Left ventricle myocardium inferior (tissue), 1 donor: Measurements from ENCODE around the gene KCTD7. TPM values are rescaled to one million over a fixed set of nuclear protein-coding genes. Genes with fewer than 3 reads are reported as not detected.
"Not testable (repeated sequence)": the region's sequence is repeated elsewhere in the genome, so short reads cannot be mapped to it uniquely, and the experiment has no call there.

Experiments
- DNase-seq: peaks from one replicate; pipeline ENCODE4 v3.0.0-alpha.2; 2020
- H3K27ac ChIP-seq: fragments of 200-600 bp; replicated peaks from 2 replicates; pipeline ENCODE4 v1.8.0; 2021
- H3K27me3 ChIP-seq: fragments of 200-600 bp; 2 replicates; pipeline ENCODE4 v1.8.0; 2021; ENCODE audit warnings: low read depth
- H3K36me3 ChIP-seq: fragments of 200-600 bp; 2 replicates; pipeline ENCODE4 v1.8.0; 2021
- H3K4me1 ChIP-seq: fragments of 200-600 bp; 2 replicates; pipeline ENCODE4 v1.8.0; 2021
- H3K4me3 ChIP-seq: fragments of 200-600 bp; 2 replicates; pipeline ENCODE4 v1.8.0; 2021; ENCODE audit warnings: mild to moderate bottlenecking, moderate library complexity
- H3K9me3 ChIP-seq: fragments of 200-600 bp; replicated peaks from 2 replicates; pipeline ENCODE4 v1.8.0; 2021
- CTCF ChIP-seq: fragments of 200-600 bp; IDR thresholded peaks from 2 replicates; pipeline ENCODE4 v1.8.0; 2021; ENCODE audit warnings: antibody characterized with exemption, mild to moderate bottlenecking, borderline replicate concordance
- intact Hi-C: fragments of 100-400 bp; cut with micrococcal nuclease; formaldehyde crosslinking; loops from one replicate; pipeline ENCODE4 v1.11.0; 2022
- total RNA-seq: library from RNA; stranded (reverse); fragmentation: NEBNext Ultra II Directional; extraction: Animal tissue kit (Norgen Biotek cat#: 25700); gene quantifications from one replicate; pipeline ENCODE4 v1.2.1, GENCODE V29; 2021
- donor health status: DM: no; HTN: yes; CAD: no; lungs with severe emphysema.

Gene KCTD7
- total RNA-seq, 1 donor from 2014 or later: 10.8 TPM

GRCh38 chr7:66669088-66669487, 40.4 kb downstream of the KCTD7 start:
- H3K27me3 ChIP-seq: no peaks in the 10 kb centered on the region
- intact Hi-C loops: loop anchor here (5.0 kb wide), 1 partner anchor 117 kb away; no protein-coding TSS in a partner anchor
- H3K4me3 ChIP-seq: no peak overlapping the region
- no peaks in the 10 kb centered on the region for H3K4me1 ChIP-seq
- TF ChIP-seq CTCF: no peak
- peak overlapping the region; percentile 52 for H3K27ac ChIP-seq
- peak; percentile 42 for DNase-seq
- H3K9me3 ChIP-seq: no peaks in the 10 kb centered on the region
- no peaks in the 10 kb centered on the region for H3K36me3 ChIP-seq

- DNase-seq: no peak
- no peaks in the 10 kb centered on the region for H3K27me3 ChIP-seq
- H3K36me3 ChIP-seq: no peaks in the 10 kb centered on the region
- H3K4me3 ChIP-seq: no peak overlapping the region
- H3K9me3 ChIP-seq: no peaks in the 10 kb centered on the region
- intact Hi-C loops: loop anchor here (5.0 kb wide), 1 partner anchor 117 kb away; no protein-coding TSS in a partner anchor
- H3K27ac ChIP-seq: peak overlapping the region; percentile 16
- no peaks in the 10 kb centered on the region for H3K4me1 ChIP-seq
- no peak for TF ChIP-seq CTCF
These were observed 40.8 kb downstream of the KCTD7 start for GRCh38 chr7:66669496-66669895.

GRCh38 chr7:66671034-66671433, 42.4 kb downstream of the KCTD7 start:
- H3K27me3 ChIP-seq: no peaks in the 10 kb centered on the region

GRCh38 chr7:66671486-66671885, 42.8 kb downstream of the KCTD7 start:
- H3K27me3 ChIP-seq, H3K9me3 ChIP-seq, H3K36me3 ChIP-seq, H3K27ac ChIP-seq, H3K4me1 ChIP-seq, H3K4me3 ChIP-seq, intact Hi-C loops, DNase-seq: not testable (repeated sequence)

More at GRCh38 chr7:66671034-66671433, 42.4 kb downstream of the KCTD7 start:
- intact Hi-C loops: no loop called here
- Histone ChIP-seq H3K4me3 (no peak overlapping the region), H3K9me3 (no peaks in the 10 kb centered on the region), H3K27ac (no peak overlapping the region), H3K4me1 (no peaks in the 10 kb centered on the region), H3K36me3 (no peaks in the 10 kb centered on the region)
- DNase-seq: no peak
- TF ChIP-seq CTCF: no peak

- DNase-seq, H3K36me3 ChIP-seq, H3K27ac ChIP-seq, H3K9me3 ChIP-seq, H3K4me1 ChIP-seq, intact Hi-C loops, H3K27me3 ChIP-seq, H3K4me3 ChIP-seq: not testable (repeated sequence)
These were observed 43.9 kb downstream of the KCTD7 start for GRCh38 chr7:66672432-66673123.

GRCh38 chr7:66673124-66673640, 44.5 kb downstream of the KCTD7 start:
- H3K27me3 ChIP-seq, H3K27ac ChIP-seq, intact Hi-C loops, H3K4me1 ChIP-seq, H3K4me3 ChIP-seq, DNase-seq, H3K9me3 ChIP-seq, H3K36me3 ChIP-seq: not testable (repeated sequence)

GRCh38 chr7:66679633-66680244, 51.1 kb downstream of the KCTD7 start:
- H3K27ac ChIP-seq: no peak overlapping the region
- no peaks in the 10 kb centered on the region for H3K9me3 ChIP-seq
- no peak overlapping the region for H3K4me3 ChIP-seq
- H3K4me1 ChIP-seq: peaks cover 28% of the 10 kb centered on the region
- H3K36me3 ChIP-seq: no peaks in the 10 kb centered on the region
- DNase-seq: no peak
- no peaks in the 10 kb centered on the region for H3K27me3 ChIP-seq
- intact Hi-C loops: no loop called here
- TF ChIP-seq CTCF: no peak
